ENCODE results near the gene PCDHGA5.
"Not testable (repeated sequence)": the region's sequence is repeated elsewhere in the genome, so short reads cannot be mapped to it uniquely, and the experiment has no call there.

Gene PCDHGA5

GRCh38 chr5:141363952-141364660 is at the start of gene PCDHGA5:
TSS of gene PCDHGA5 (plus strand) at chr5:141364162. CDS start at chr5:141364331, 169 bp downstream.
- no peak within 1 kb of the TSS for H3K27ac ChIP-seq (ENCODE audit: low read depth in 2 of 2, low read length in 2 of 2)
- peaks cover 0 to 6% of the 10 kb centered on the region in 2 donors for H3K27me3 ChIP-seq (ENCODE audit: control insufficient read depth in 2 of 2, insufficient read depth in 2 of 2, low read length in 2 of 2)
- peaks cover 25 to 41% of the 10 kb centered on the region in 2 donors for H3K9me3 ChIP-seq (ENCODE audit: control insufficient read depth in 2 of 2, low read length in 2 of 2)
- H3K36me3 ChIP-seq (ENCODE audit: control insufficient read depth in 2 of 2, insufficient read depth in 2 of 2, low read length in 2 of 2): no peaks in the 10 kb centered on the region
- no peaks in the 10 kb centered on the region for H3K4me1 ChIP-seq (ENCODE audit: control insufficient read depth in 2 of 2, insufficient read depth in 2 of 2, low read length in 2 of 2)
- H3K4me3 ChIP-seq (ENCODE audit: low read length in 2 of 2): no peak within 1 kb of the TSS
- no peak within 1 kb of the TSS for H3K9ac ChIP-seq (ENCODE audit: low read depth in 1 of 2, low read length in 2 of 2)

- peaks cover 19 to 31% of the 10 kb centered on the region in 2 donors for H3K36me3 ChIP-seq (ENCODE audit: control insufficient read depth in 2 of 2, insufficient read depth in 2 of 2, low read length in 2 of 2)
- H3K9ac ChIP-seq (ENCODE audit: low read depth in 1 of 2, low read length in 2 of 2): not testable (repeated sequence)
Observed at GRCh38 chr5:141316963-141317362, 47.0 kb upstream of the PCDHGA5 start.

GRCh38 chr5:141319202-141319601 is 44.8 kb upstream of the PCDHGA5 start:
- Histone ChIP-seq H3K9ac (ENCODE audit: low read depth in 1 of 2, low read length in 2 of 2) (no peak overlapping the region), H3K36me3 (ENCODE audit: control insufficient read depth in 2 of 2, insufficient read depth in 2 of 2, low read length in 2 of 2) (peaks cover 19 to 31% of the 10 kb centered on the region in 2 donors), H3K4me3 (ENCODE audit: low read length in 2 of 2) (peak overlapping the region; percentile 93 to 97), H3K4me1 (ENCODE audit: control insufficient read depth in 2 of 2, insufficient read depth in 2 of 2, low read length in 2 of 2) (peaks cover 4 to 8% of the 10 kb centered on the region in 2 donors), H3K27me3 (ENCODE audit: control insufficient read depth in 2 of 2, insufficient read depth in 2 of 2, low read length in 2 of 2) (no peaks in the 10 kb centered on the region), H3K27ac (ENCODE audit: low read depth in 2 of 2, low read length in 2 of 2) (no peak overlapping the region), H3K9me3 (ENCODE audit: control insufficient read depth in 2 of 2, low read length in 2 of 2) (peaks cover 43 to 51% of the 10 kb centered on the region in 2 donors)

More at GRCh38 chr5:141316963-141317362, 47.0 kb upstream of the PCDHGA5 start:
- not testable (repeated sequence) for H3K27ac ChIP-seq (ENCODE audit: low read depth in 2 of 2, low read length in 2 of 2); H3K4me1 ChIP-seq (ENCODE audit: control insufficient read depth in 2 of 2, insufficient read depth in 2 of 2, low read length in 2 of 2); H3K4me3 ChIP-seq (ENCODE audit: low read length in 2 of 2); H3K27me3 ChIP-seq (ENCODE audit: control insufficient read depth in 2 of 2, insufficient read depth in 2 of 2, low read length in 2 of 2)
- peaks cover 50 to 57% of the 10 kb centered on the region in 2 donors for H3K9me3 ChIP-seq (ENCODE audit: control insufficient read depth in 2 of 2, low read length in 2 of 2)

- Histone ChIP-seq H3K27me3 (ENCODE audit: control insufficient read depth in 2 of 2, insufficient read depth in 2 of 2, low read length in 2 of 2) (no peaks in the 10 kb centered on the region), H3K9me3 (ENCODE audit: control insufficient read depth in 2 of 2, low read length in 2 of 2) (peaks cover 43 to 47% of the 10 kb centered on the region in 2 donors), H3K27ac (ENCODE audit: low read depth in 2 of 2, low read length in 2 of 2) (no peak overlapping the region)
Observed at GRCh38 chr5:141319699-141320098, 44.3 kb upstream of the PCDHGA5 start.

GRCh38 chr5:141320225-141321169 is 43.5 kb upstream of the PCDHGA5 start, which contains the start of gene TAF7:
TSS of gene TAF7 (minus strand) at chr5:141320784. CDS start at chr5:141320044, 740 bp downstream.
- Histone ChIP-seq H3K27me3 (ENCODE audit: control insufficient read depth in 2 of 2, insufficient read depth in 2 of 2, low read length in 2 of 2) (no peaks in the 10 kb centered on the region), H3K9me3 (ENCODE audit: control insufficient read depth in 2 of 2, low read length in 2 of 2) (peaks cover 35 to 41% of the 10 kb centered on the region in 2 donors), H3K9ac (ENCODE audit: low read depth in 1 of 2, low read length in 2 of 2) (peak within 1 kb of the TSS; percentile 81 to 95), H3K27ac (ENCODE audit: low read depth in 2 of 2, low read length in 2 of 2) (peak within 1 kb of the TSS; percentile 86 to 94), H3K4me1 (ENCODE audit: control insufficient read depth in 2 of 2, insufficient read depth in 2 of 2, low read length in 2 of 2) (peaks cover 4 to 8% of the 10 kb centered on the region in 2 donors), H3K4me3 (ENCODE audit: low read length in 2 of 2) (peak within 1 kb of the TSS; percentile 93 to 97), H3K36me3 (ENCODE audit: control insufficient read depth in 2 of 2, insufficient read depth in 2 of 2, low read length in 2 of 2) (peaks cover 19 to 26% of the 10 kb centered on the region in 2 donors)

More at GRCh38 chr5:141319699-141320098, 44.3 kb upstream of the PCDHGA5 start:
- H3K9ac ChIP-seq (ENCODE audit: low read depth in 1 of 2, low read length in 2 of 2): no peak overlapping the region
- H3K4me1 ChIP-seq (ENCODE audit: control insufficient read depth in 2 of 2, insufficient read depth in 2 of 2, low read length in 2 of 2): peaks cover 4 to 8% of the 10 kb centered on the region in 2 donors
- peak overlapping the region; percentile 93 to 97 for H3K4me3 ChIP-seq (ENCODE audit: low read length in 2 of 2)
- peaks cover 19 to 31% of the 10 kb centered on the region in 2 donors for H3K36me3 ChIP-seq (ENCODE audit: control insufficient read depth in 2 of 2, insufficient read depth in 2 of 2, low read length in 2 of 2)

- peaks cover 4 to 8% of the 10 kb centered on the region in 2 donors for H3K4me1 ChIP-seq (ENCODE audit: control insufficient read depth in 2 of 2, insufficient read depth in 2 of 2, low read length in 2 of 2)
- H3K27ac ChIP-seq (ENCODE audit: low read depth in 2 of 2, low read length in 2 of 2): no peak overlapping the region
- no peaks in the 10 kb centered on the region for H3K27me3 ChIP-seq (ENCODE audit: control insufficient read depth in 2 of 2, insufficient read depth in 2 of 2, low read length in 2 of 2)
- H3K9me3 ChIP-seq (ENCODE audit: control insufficient read depth in 2 of 2, low read length in 2 of 2): peaks cover 25 to 33% of the 10 kb centered on the region in 2 donors
- H3K36me3 ChIP-seq (ENCODE audit: control insufficient read depth in 2 of 2, insufficient read depth in 2 of 2, low read length in 2 of 2): peaks cover 17 to 19% of the 10 kb centered on the region in 2 donors
- H3K4me3 ChIP-seq (ENCODE audit: low read length in 2 of 2): no peak overlapping the region
- H3K9ac ChIP-seq (ENCODE audit: low read depth in 1 of 2, low read length in 2 of 2): no peak overlapping the region
Observed at GRCh38 chr5:141322261-141322660, 41.7 kb upstream of the PCDHGA5 start.

- H3K9me3 ChIP-seq (ENCODE audit: control insufficient read depth in 2 of 2, low read length in 2 of 2): peaks cover 17% of the 10 kb centered on the region in 2 donors
Observed at GRCh38 chr5:141326088-141326854, 37.7 kb upstream of the PCDHGA5 start.

GRCh38 chr5:141328231-141328630 is 35.7 kb upstream of the PCDHGA5 start:
- H3K27ac ChIP-seq (ENCODE audit: low read depth in 2 of 2, low read length in 2 of 2): no peak overlapping the region
- no peak overlapping the region for H3K9ac ChIP-seq (ENCODE audit: low read depth in 1 of 2, low read length in 2 of 2)
- no peaks in the 10 kb centered on the region for H3K27me3 ChIP-seq (ENCODE audit: control insufficient read depth in 2 of 2, insufficient read depth in 2 of 2, low read length in 2 of 2)
- H3K9me3 ChIP-seq (ENCODE audit: control insufficient read depth in 2 of 2, low read length in 2 of 2): peaks cover 10 to 20% of the 10 kb centered on the region in 2 donors
- H3K4me1 ChIP-seq (ENCODE audit: control insufficient read depth in 2 of 2, insufficient read depth in 2 of 2, low read length in 2 of 2): no peaks in the 10 kb centered on the region
- no peaks in the 10 kb centered on the region for H3K36me3 ChIP-seq (ENCODE audit: control insufficient read depth in 2 of 2, insufficient read depth in 2 of 2, low read length in 2 of 2)
- H3K4me3 ChIP-seq (ENCODE audit: low read length in 2 of 2): no peak overlapping the region

More at GRCh38 chr5:141326088-141326854, 37.7 kb upstream of the PCDHGA5 start:
- no peak overlapping the region for H3K27ac ChIP-seq (ENCODE audit: low read depth in 2 of 2, low read length in 2 of 2)
- no peaks in the 10 kb centered on the region for H3K36me3 ChIP-seq (ENCODE audit: control insufficient read depth in 2 of 2, insufficient read depth in 2 of 2, low read length in 2 of 2)
- peak overlapping the region; percentile 36 to 48 for H3K9ac ChIP-seq (ENCODE audit: low read depth in 1 of 2, low read length in 2 of 2)
- peak overlapping the region; percentile 67 to 72 for H3K4me3 ChIP-seq (ENCODE audit: low read length in 2 of 2)
- H3K4me1 ChIP-seq (ENCODE audit: control insufficient read depth in 2 of 2, insufficient read depth in 2 of 2, low read length in 2 of 2): no peaks in the 10 kb centered on the region
- H3K27me3 ChIP-seq (ENCODE audit: control insufficient read depth in 2 of 2, insufficient read depth in 2 of 2, low read length in 2 of 2): no peaks in the 10 kb centered on the region

- no peaks in the 10 kb centered on the region for H3K27me3 ChIP-seq (ENCODE audit: control insufficient read depth in 2 of 2, insufficient read depth in 2 of 2, low read length in 2 of 2)
- H3K36me3 ChIP-seq (ENCODE audit: control insufficient read depth in 2 of 2, insufficient read depth in 2 of 2, low read length in 2 of 2): no peaks in the 10 kb centered on the region
- H3K9me3 ChIP-seq (ENCODE audit: control insufficient read depth in 2 of 2, low read length in 2 of 2): peaks cover 10 to 20% of the 10 kb centered on the region in 2 donors
- no peaks in the 10 kb centered on the region for H3K4me1 ChIP-seq (ENCODE audit: control insufficient read depth in 2 of 2, insufficient read depth in 2 of 2, low read length in 2 of 2)
- no peak within 1 kb of the TSS for H3K27ac ChIP-seq (ENCODE audit: low read depth in 2 of 2, low read length in 2 of 2)
- no peak within 1 kb of the TSS for H3K9ac ChIP-seq (ENCODE audit: low read depth in 1 of 2, low read length in 2 of 2)
- H3K4me3 ChIP-seq (ENCODE audit: low read length in 2 of 2): peak within 1 kb of the TSS in 1 of 2 donors; percentile 46
Observed at GRCh38 chr5:141330299-141331080, 33.5 kb upstream of the PCDHGA5 start, which contains the start of gene PCDHGA1. TSS of gene PCDHGA1 (plus strand) at chr5:141330514.

All from mucosa of rectum (tissue), 2 donors.